Measurements from ENCODE around the gene TMEM18. TPM values are rescaled to one million over a fixed set of nuclear protein-coding genes. Genes with fewer than 3 reads are reported as not detected.
"Not testable (repeated sequence)": the region's sequence is repeated elsewhere in the genome, so short reads cannot be mapped to it uniquely, and the experiment has no call there.

TMEM18 gene
- total and polyA plus RNA-seq, 8 donors: 11.9 to 20.3 (median 15.1) TPM

DNA sequence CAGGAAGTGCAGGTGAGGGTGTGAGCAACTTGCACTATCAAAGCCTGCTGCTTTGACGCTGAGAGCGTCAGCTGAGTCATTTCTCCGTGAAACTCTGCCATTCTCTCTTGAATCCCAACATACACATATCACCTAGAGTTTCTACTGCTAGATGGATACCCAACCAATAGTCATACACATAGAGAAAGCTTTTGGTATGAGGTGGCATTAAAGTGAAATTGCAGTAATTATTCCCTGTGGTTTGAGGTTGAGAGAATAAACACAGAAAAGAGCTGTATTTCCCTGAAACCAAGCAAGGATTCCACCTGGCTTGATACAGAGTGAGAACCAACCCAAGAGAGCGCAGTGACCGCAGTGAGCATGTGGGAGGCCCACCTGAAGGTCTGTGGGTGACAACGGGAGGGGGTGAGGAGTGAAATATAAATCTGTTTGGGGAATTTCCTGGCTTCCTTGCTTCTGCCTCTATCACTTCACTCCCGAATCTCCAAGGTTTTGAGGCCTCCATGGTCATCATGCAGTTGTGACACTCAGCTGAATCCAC, 28.8 kb upstream of the TMEM18 start:
- H3K36me3 ChIP-seq: no peaks in the 10 kb centered on the region
- ATAC-seq (no peak), FAIRE-seq (no peak), DNase-seq (no peak)
- H3K4me3 ChIP-seq: no peak overlapping the region
- no peaks in the 10 kb centered on the region for H3K27me3 ChIP-seq
- TF ChIP-seq, protein P1, sequence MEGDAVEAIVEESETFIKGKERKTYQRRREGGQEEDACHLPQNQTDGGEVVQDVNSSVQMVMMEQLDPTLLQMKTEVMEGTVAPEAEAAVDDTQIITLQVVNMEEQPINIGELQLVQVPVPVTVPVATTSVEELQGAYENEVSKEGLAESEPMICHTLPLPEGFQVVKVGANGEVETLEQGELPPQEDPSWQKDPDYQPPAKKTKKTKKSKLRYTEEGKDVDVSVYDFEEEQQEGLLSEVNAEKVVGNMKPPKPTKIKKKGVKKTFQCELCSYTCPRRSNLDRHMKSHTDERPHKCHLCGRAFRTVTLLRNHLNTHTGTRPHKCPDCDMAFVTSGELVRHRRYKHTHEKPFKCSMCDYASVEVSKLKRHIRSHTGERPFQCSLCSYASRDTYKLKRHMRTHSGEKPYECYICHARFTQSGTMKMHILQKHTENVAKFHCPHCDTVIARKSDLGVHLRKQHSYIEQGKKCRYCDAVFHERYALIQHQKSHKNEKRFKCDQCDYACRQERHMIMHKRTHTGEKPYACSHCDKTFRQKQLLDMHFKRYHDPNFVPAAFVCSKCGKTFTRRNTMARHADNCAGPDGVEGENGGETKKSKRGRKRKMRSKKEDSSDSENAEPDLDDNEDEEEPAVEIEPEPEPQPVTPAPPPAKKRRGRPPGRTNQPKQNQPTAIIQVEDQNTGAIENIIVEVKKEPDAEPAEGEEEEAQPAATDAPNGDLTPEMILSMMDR (IDR thresholded peaks at IDR 0.05): no peak
- no peak overlapping the region for H3K27ac ChIP-seq
- WGBS, 2 donors: 83% methylated on average over 7 of the region's 7 CpGs
- intact Hi-C loops (cut with DNase I): no loop called here
- H3K4me1 ChIP-seq: no peaks in the 10 kb centered on the region
- no peaks in the 10 kb centered on the region for H3K9me3 ChIP-seq

DNA sequence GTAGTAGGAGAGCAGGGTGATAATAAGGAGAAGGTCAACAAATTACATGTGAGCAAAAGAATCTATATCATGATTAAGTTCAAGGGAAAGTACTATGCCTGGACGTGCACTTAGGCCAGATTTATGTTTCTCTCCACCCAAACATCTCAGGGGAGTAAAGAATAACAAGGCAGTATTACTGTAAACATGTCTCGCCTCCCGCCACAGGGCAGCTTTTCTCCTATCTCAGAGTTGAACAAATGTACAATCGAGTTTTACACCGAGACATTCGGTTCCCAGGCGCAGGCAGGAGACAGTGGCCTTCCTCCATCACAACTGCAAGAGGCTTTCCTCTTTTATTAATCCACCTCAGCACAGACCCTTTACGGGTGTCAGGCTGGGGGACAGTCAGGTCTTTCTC, 25.6 kb upstream of the TMEM18 start:
- intact Hi-C loops (cut with DNase I): not testable (repeated sequence)

DNA sequence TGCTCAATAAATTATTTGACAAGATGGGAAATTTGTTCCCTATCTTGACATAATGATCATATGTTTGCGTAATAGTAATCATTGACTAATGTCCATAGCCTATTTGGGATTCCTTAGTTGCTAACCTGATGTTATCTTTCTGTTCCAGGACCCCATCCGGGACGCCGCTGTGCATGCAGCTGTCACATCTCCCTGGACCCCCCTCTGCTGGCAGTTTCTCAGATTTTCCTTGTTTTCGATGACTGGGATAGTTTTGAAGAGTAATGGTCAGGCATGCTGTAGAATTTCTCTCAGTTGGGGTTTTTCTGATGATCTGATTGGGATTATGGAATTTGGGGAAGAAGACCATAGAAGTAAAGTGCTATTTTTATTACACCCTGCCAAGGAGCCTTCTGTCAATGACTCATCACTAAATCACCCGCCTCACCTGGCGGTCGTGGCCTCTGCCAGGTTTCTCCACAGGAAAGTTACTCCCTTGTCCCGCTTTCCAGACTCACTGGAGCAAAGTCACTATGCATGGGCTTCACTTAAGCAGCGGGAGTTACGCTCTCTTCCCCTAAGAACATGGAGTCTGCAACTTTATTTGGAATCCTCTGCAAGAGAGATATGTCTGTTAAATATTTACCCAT, 19.9 kb upstream of the TMEM18 start:
- Histone ChIP-seq H3K4me1 (peaks cover 6 to 22% (median 8%) of the 10 kb centered on the region in 3 donors), H3K4me3 (no peak overlapping the region), H3K36me3 (no peaks in the 10 kb centered on the region), H3K27ac (peak overlapping the region in 2 of 4 donors; percentile 17 to 42), H3K27me3 (no peaks in the 10 kb centered on the region), H3K9me3 (no peaks in the 10 kb centered on the region)
- 45 to 51% methylated on average over 11 of the region's 11 CpGs for WGBS, 2 donors
- intact Hi-C loops (cut with DNase I): no loop called here
- TF ChIP-seq, protein P1 (IDR thresholded peaks at IDR 0.05): no peak
- FAIRE-seq: no peak
- peak; percentile 73 to 86 (median 75) for ATAC-seq
- DNase-seq: peak in 4 of 6 donors; percentile 27 to 63 (median 52)

More for the DNA sequence above, 25.6 kb upstream of the TMEM18 start:
- 68 to 84% methylated on average over 8 of the region's 8 CpGs for WGBS, 2 donors
- DNase-seq, H3K36me3 ChIP-seq, FAIRE-seq, H3K9me3 ChIP-seq, ATAC-seq, H3K27me3 ChIP-seq, H3K4me3 ChIP-seq, H3K27ac ChIP-seq, H3K4me1 ChIP-seq: not testable (repeated sequence)

DNA sequence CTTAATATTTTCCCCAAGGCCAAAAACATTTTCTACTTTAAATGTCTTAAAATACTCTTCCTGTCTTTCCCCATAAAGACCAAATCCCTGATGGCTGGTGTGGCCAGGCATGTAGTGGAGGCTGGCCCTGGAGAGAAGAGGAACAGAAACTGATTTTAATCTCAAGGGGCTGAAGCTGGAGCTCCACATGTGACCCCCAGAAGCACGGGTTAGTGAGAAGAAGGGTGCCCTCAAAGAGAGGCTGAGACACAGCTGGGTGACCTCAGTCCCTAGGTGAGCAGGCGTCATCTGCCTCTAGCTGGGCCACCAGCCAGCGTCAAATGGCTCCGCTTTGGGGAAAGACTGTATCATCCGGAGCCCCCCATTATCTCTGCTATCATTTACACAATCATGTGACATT, 19.3 kb upstream of the TMEM18 start:
- ATAC-seq (no peak), DNase-seq (no peak), FAIRE-seq (no peak)
- Histone ChIP-seq H3K27ac (no peak overlapping the region), H3K4me1 (peaks cover 6 to 22% (median 8%) of the 10 kb centered on the region in 3 donors), H3K4me3 (no peak overlapping the region), H3K36me3 (no peaks in the 10 kb centered on the region), H3K9me3 (no peaks in the 10 kb centered on the region), H3K27me3 (no peaks in the 10 kb centered on the region)
- intact Hi-C loops (cut with DNase I): no loop called here
- TF ChIP-seq, protein P1 (IDR thresholded peaks at IDR 0.05): no peak
- 82 to 85% methylated on average over 5 of the region's 5 CpGs for WGBS, 2 donors

DNA sequence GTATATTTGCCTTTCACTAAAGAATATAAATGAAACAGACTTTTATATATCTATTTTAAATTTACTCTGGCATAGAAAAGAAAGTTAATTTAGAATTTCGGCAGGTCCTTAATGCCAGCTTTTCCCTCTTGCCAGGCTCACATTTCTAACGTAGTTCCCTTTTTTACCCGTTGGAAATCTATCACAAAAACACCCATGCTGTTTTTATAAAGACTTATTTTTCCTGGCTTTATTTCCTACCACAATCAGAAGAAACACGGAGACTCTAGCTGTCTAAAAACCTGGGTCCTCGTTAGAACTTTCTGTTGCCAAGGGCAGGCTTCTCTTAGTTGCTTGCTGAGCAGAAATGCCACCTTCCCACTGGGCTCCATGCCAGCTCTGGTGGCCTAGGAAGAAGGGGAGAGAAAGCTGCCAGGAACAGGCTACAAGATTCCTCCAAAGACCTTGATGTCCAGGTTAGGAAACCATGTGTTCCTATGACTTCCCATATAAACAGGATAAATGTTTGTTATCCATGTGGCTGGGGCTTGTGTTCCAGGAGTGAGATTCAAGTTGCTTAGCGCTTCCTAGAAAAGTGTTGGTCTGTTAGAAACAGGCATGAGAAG, 17.8 kb upstream of the TMEM18 start:
- H3K27me3 ChIP-seq: no peaks in the 10 kb centered on the region
- TF ChIP-seq, protein P1 (IDR thresholded peaks at IDR 0.05): no peak
- peak overlapping the region in 2 of 4 donors; percentile 2 to 20 for H3K27ac ChIP-seq
- intact Hi-C loops (cut with DNase I): no loop called here
- peaks cover 6 to 22% (median 8%) of the 10 kb centered on the region in 3 donors for H3K4me1 ChIP-seq
- FAIRE-seq: no peak
- H3K36me3 ChIP-seq: no peaks in the 10 kb centered on the region
- DNase-seq: peak; percentile 70 to 90 (median 82)
- H3K4me3 ChIP-seq: no peak overlapping the region
- H3K9me3 ChIP-seq: no peaks in the 10 kb centered on the region
- ATAC-seq: peak; percentile 65 to 83 (median 74)
- WGBS, 2 donors: 25 to 32% methylated on average over 6 of the region's 6 CpGs
